Erythroblast (primary cell): Measurements from ENCODE around the gene SYT1.

ENCODE experiments used
- GATA1 ChIP-seq: IDR thresholded peaks from 2 replicates; pipeline ENCODE4 v1.6.1; 2011; ENCODE audit warnings: low read depth, mild to moderate bottlenecking, control low read depth, low read length, moderate library complexity
- POLR2A ChIP-seq: IDR thresholded peaks from 2 replicates; pipeline ENCODE4 v1.6.1; 2011; ENCODE audit warnings: mild to moderate bottlenecking, low read length

- no peak for TF ChIP-seq GATA1
- TF ChIP-seq POLR2A: no peak
These were observed 502.5 kb downstream of the SYT1 start for GRCh38 chr12:79367032-79367589.
